Lower leg skin (tissue), 3 donors: ENCODE measurements around the gene MMP17.

Experiments used
- POLR2A ChIP-seq, 2 donors: fragments of 450-650 bp; IDR thresholded peaks; one replicate each; pipeline ENCODE4 v1.6.1; 2016 to 2017; ENCODE audit warnings: antibody characterized with exemption in 2 of 2, mild to moderate bottlenecking in 1 of 2, moderate library complexity in 1 of 2
- TF ChIP-seq, protein P1 (sequence below), 3 donors: fragments of 450-650 bp; IDR thresholded peaks; one replicate each; pipeline ENCODE4 v1.5.1; 2016; ENCODE audit warnings: antibody characterized with exemption in 3 of 3, mild to moderate bottlenecking in 3 of 3, moderate library complexity in 2 of 3

DNA sequence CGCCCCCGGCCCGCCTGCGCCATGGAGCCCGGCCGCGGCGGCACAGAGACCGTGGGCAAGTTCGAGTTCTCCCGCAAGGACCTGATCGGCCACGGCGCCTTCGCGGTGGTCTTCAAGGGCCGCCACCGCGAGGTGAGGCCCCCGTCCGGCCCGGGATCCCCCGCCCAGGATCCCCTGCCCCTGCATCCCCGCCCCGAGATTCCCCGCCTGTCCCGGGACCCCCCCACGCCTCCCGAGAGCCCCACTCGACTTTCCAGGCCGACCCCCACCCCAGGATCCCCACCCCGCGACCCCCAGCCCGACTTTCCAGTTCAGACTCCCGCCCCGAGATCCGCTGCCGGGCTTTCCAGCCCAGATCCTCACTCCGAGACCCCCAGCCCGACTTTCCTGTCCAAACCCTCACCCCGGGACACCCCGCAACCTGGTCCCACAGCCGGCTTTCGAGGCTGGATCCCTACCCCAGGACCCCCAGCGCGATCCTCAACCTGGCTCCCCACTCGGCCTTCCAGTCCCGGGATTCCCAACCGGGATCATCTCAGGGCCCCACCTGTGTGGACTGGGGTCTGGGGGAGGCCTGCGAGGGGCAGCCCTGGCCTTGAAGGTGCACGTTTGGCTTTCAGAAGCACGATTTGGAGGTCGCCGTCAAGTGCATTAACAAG is 66.9 kb downstream of the MMP17 start:
- TF ChIP-seq, protein P1, sequence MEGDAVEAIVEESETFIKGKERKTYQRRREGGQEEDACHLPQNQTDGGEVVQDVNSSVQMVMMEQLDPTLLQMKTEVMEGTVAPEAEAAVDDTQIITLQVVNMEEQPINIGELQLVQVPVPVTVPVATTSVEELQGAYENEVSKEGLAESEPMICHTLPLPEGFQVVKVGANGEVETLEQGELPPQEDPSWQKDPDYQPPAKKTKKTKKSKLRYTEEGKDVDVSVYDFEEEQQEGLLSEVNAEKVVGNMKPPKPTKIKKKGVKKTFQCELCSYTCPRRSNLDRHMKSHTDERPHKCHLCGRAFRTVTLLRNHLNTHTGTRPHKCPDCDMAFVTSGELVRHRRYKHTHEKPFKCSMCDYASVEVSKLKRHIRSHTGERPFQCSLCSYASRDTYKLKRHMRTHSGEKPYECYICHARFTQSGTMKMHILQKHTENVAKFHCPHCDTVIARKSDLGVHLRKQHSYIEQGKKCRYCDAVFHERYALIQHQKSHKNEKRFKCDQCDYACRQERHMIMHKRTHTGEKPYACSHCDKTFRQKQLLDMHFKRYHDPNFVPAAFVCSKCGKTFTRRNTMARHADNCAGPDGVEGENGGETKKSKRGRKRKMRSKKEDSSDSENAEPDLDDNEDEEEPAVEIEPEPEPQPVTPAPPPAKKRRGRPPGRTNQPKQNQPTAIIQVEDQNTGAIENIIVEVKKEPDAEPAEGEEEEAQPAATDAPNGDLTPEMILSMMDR (IDR thresholded peaks at IDR 0.05): no peak
- TF ChIP-seq POLR2A (IDR thresholded peaks at IDR 0.05): no peak
